Measurements from ENCODE around the gene LRRC4.

Gene LRRC4

GRCh38 chr7:128059143-128059988, 28.1 kb upstream of the LRRC4 start:
- no peak for DNase-seq (ENCODE audit: low read depth in 2 of 2)

- no peak for DNase-seq (ENCODE audit: low read depth in 2 of 2)
Measured at GRCh38 chr7:128057909-128058308, 26.7 kb upstream of the LRRC4 start.

- DNase-seq (ENCODE audit: low read depth in 2 of 2) = no peak
Measured at GRCh38 chr7:128056901-128057300, 25.7 kb upstream of the LRRC4 start.

GRCh38 chr7:128055637-128056036, 24.4 kb upstream of the LRRC4 start:
- no peak for DNase-seq (ENCODE audit: low read depth in 2 of 2)

- DNase-seq (ENCODE audit: low read depth in 2 of 2) = no peak
Measured at GRCh38 chr7:128054511-128054910, 23.3 kb upstream of the LRRC4 start.

GRCh38 chr7:128053991-128054390, 22.8 kb upstream of the LRRC4 start:
- no peak for DNase-seq (ENCODE audit: low read depth in 2 of 2)

GRCh38 chr7:128053023-128053422, 21.8 kb upstream of the LRRC4 start:
- no peak for DNase-seq (ENCODE audit: low read depth in 2 of 2)

GRCh38 chr7:128052404-128052803, 21.2 kb upstream of the LRRC4 start:
- no peak for DNase-seq (ENCODE audit: low read depth in 2 of 2)

GRCh38 chr7:128045766-128046165, 14.5 kb upstream of the LRRC4 start:
- no peak for DNase-seq (ENCODE audit: low read depth in 2 of 2)

GRCh38 chr7:128045158-128045557, 13.9 kb upstream of the LRRC4 start:
- DNase-seq (ENCODE audit: low read depth in 2 of 2) = no peak

GRCh38 chr7:128044064-128044463, 12.8 kb upstream of the LRRC4 start:
- no peak for DNase-seq (ENCODE audit: low read depth in 2 of 2)

- no peak for DNase-seq (ENCODE audit: low read depth in 2 of 2)
Measured at GRCh38 chr7:128042012-128042411, 10.8 kb upstream of the LRRC4 start.

GRCh38 chr7:128041203-128041602, 10.0 kb upstream of the LRRC4 start:
- no peak for DNase-seq (ENCODE audit: low read depth in 2 of 2)

- no peak for DNase-seq (ENCODE audit: low read depth in 2 of 2)
Measured at GRCh38 chr7:128040205-128040604, 9.0 kb upstream of the LRRC4 start.

GRCh38 chr7:128039544-128039953, 8.3 kb upstream of the LRRC4 start:
- DNase-seq (ENCODE audit: low read depth in 2 of 2) = no peak

- no peak for DNase-seq (ENCODE audit: low read depth in 2 of 2)
Measured at GRCh38 chr7:128037880-128038619, 6.8 kb upstream of the LRRC4 start.

- no peak for DNase-seq (ENCODE audit: low read depth in 2 of 2)
Measured at GRCh38 chr7:128037081-128037480, 5.8 kb upstream of the LRRC4 start.

GRCh38 chr7:128036226-128036940, 5.1 kb upstream of the LRRC4 start:
- DNase-seq (ENCODE audit: low read depth in 2 of 2) = no peak

GRCh38 chr7:128035712-128036111, 4.5 kb upstream of the LRRC4 start:
- DNase-seq (ENCODE audit: low read depth in 2 of 2) = no peak

GRCh38 chr7:128034825-128035224, 3.6 kb upstream of the LRRC4 start:
- no peak for DNase-seq (ENCODE audit: low read depth in 2 of 2)

- DNase-seq (ENCODE audit: low read depth in 2 of 2) = no peak
Measured at GRCh38 chr7:128033246-128033645, 2.0 kb upstream of the LRRC4 start.

GRCh38 chr7:128032605-128033235, 1.5 kb upstream of the LRRC4 start:
- DNase-seq (ENCODE audit: low read depth in 2 of 2) = no peak

Measured in stimulated activated CD8-positive, alpha-beta memory T cell treated with anti-CD3 and anti-CD28 coated beads, Interleukin-2, amount 100 ng/mL, for 1 hour (primary cell).